Measurements from ENCODE around the gene TUBGCP2.

The TUBGCP2 gene

GRCh38 chr10:133231946-133232574 lies 76.6 kb downstream of the TUBGCP2 start:
- DNase-seq (ENCODE audit: low read depth in 2 of 2, low spot score in 1 of 2) = no peak

GRCh38 chr10:133231244-133231945 lies 77.3 kb downstream of the TUBGCP2 start:
- no peak for DNase-seq (ENCODE audit: low read depth in 2 of 2, low spot score in 1 of 2)

- DNase-seq (ENCODE audit: low read depth in 2 of 2, low spot score in 1 of 2) = no peak
Measured at GRCh38 chr10:133230387-133231195, 78.1 kb downstream of the TUBGCP2 start.

GRCh38 chr10:133230044-133230361 lies 78.7 kb downstream of the TUBGCP2 start, which contains the start of gene UTF1:
UTF1 (plus strand) TSS chr10:133230217; CDS start chr10:133230289, 72 bp downstream.
- DNase-seq (ENCODE audit: low read depth in 2 of 2, low spot score in 1 of 2) = no peak

GRCh38 chr10:133229265-133230043 lies 79.2 kb downstream of the TUBGCP2 start:
- DNase-seq (ENCODE audit: low read depth in 2 of 2, low spot score in 1 of 2) = no peak

All from stimulated activated CD8-positive, alpha-beta memory T cell treated with anti-CD3 and anti-CD28 coated beads, Interleukin-4, amount 100 ng/mL, for 1 hour (primary cell).